H1 (cell line): Measurements from ENCODE around the gene RHBDD2. TPM values are rescaled to one million over a fixed set of nuclear protein-coding genes. Genes with fewer than 3 reads are reported as not detected.

ENCODE experiments used
- CHD1 ChIP-seq: IDR thresholded peaks from 2 replicates; pipeline ENCODE4 v1.6.1; 2012; ENCODE audit warnings: low read depth, low read length, improper control_type of control experiment
- KDM5A ChIP-seq: fragments of 200-600 bp; IDR thresholded peaks from 2 replicates; pipeline ENCODE4 v1.7.1; 2012; ENCODE audit warnings: mild to moderate bottlenecking, low read length, inconsistent platforms, mixed read lengths
- NRF1 ChIP-seq: IDR thresholded peaks from 2 replicates; pipeline ENCODE4 v1.6.1; 2011; ENCODE audit warnings: mild to moderate bottlenecking, low read depth, low read length, improper control_type of control experiment
- PHF8 ChIP-seq: fragments of 200-600 bp; sonication (generic); conservative IDR thresholded peaks from 2 replicates; pipeline ENCODE4 v1.7.1; 2012; ENCODE audit warnings: low read depth, mild to moderate bottlenecking, inconsistent platforms, low read length, moderate library complexity
- POLR2A ChIP-seq, 2 experiments: IDR thresholded peaks; 1 replicate in 1 of 2; 2 replicates in 1 of 2; pipeline ENCODE4 v1.6.1; 2011; ENCODE audit warnings: low read depth in 2 of 2, low read length in 2 of 2, mild to moderate bottlenecking in 2 of 2; ENCODE audit errors: control extremely low read depth in 1 of 2
- SAP30 ChIP-seq: fragments of 300-600 bp; sonication (generic); IDR thresholded peaks from 2 replicates; pipeline ENCODE4 v1.7.1; 2012; ENCODE audit warnings: low read length, moderate library complexity, mild to moderate bottlenecking, inconsistent platforms; ENCODE audit not compliant: insufficient read depth, insufficient replicate concordance
- SP1 ChIP-seq: IDR thresholded peaks from 2 replicates; pipeline ENCODE4 v1.6.1; 2011; ENCODE audit warnings: low read depth, low read length
- SP2 ChIP-seq: IDR thresholded peaks from 2 replicates; pipeline ENCODE4 v1.6.1; 2012; ENCODE audit warnings: mild to moderate bottlenecking, low read length, inconsistent platforms
- TEAD4 ChIP-seq: IDR thresholded peaks from 2 replicates; pipeline ENCODE4 v1.6.1; 2012; ENCODE audit warnings: low read depth, low read length, inconsistent platforms, mixed read lengths
- YY1 ChIP-seq: IDR thresholded peaks from 2 replicates; pipeline ENCODE4 v1.6.1; 2011; ENCODE audit warnings: low read depth, mild to moderate bottlenecking, low read length
- polyA plus RNA-seq, 7 experiments: library from polyadenylated mRNA; depleted of rRNA in 3 of 7; stranded (reverse) in 5 of 7; unstranded in 2 of 7; fragments of >200 nt in 5 of 7; fragments of 200-250 nt in 2 of 7; gene quantifications; 1 replicate in 5 of 7; 2 replicates in 1 of 7; 4 replicates in 1 of 7; pipeline versions ENCODE4 v1.2.1 to v1.2.3, GENCODE V29; 2011 to 2013; ENCODE audit warnings: missing spikeins in 2 of 7, mixed read lengths in 2 of 7
- total RNA-seq: library from RNA; stranded (reverse); fragmentation: NEBNext Ultra II Directional; extraction: Animal tissue kit (Norgen Biotek cat#: 25700); gene quantifications from 2 replicates; pipeline ENCODE4 v1.2.1, GENCODE V29; 2021
- TF ChIP-seq, protein P1 (sequence below): fragments of 300-600 bp; sonication (generic); IDR thresholded peaks from 2 replicates; pipeline ENCODE4 v1.7.1; 2012; ENCODE audit warnings: low read length, moderate library complexity, mild to moderate bottlenecking, inconsistent platforms; ENCODE audit not compliant: insufficient replicate concordance

RHBDD2 gene
- total and polyA plus RNA-seq, 2 of the 8 experiments (the other 6 are each of a cell fraction or from before 2014, with no cell fraction given) = 28.3 to 65.5 TPM

DNA sequence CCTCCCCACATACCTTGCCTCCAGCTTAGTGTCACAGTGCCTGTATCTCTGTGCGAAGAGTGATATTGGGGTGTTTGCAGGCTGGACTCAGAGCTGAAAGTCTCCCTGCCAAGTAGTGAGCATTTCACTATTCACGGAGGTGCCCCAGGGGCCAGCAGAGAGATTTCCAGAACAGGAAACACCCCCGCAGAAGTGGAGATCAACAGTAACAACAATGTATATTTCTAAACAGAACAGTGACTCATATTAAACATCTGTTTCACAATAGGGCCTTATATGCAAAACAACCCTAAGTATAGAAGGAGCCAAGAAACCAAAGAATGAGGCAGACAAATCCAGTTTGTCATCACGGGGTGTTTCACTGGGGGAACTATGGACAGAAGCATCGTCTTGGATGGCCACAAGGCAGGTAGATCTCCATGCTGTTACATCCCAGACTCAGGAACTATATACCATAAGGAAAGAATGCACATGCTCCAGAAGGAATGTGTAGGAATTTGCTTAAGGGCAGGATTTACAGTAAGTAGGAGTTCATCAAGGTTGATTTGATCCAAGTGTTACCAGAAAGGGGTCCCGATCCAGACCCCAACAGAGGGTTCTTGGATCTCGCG lies 35.9 kb upstream of the RHBDD2 start (continued):
- TF ChIP-seq, protein P1, sequence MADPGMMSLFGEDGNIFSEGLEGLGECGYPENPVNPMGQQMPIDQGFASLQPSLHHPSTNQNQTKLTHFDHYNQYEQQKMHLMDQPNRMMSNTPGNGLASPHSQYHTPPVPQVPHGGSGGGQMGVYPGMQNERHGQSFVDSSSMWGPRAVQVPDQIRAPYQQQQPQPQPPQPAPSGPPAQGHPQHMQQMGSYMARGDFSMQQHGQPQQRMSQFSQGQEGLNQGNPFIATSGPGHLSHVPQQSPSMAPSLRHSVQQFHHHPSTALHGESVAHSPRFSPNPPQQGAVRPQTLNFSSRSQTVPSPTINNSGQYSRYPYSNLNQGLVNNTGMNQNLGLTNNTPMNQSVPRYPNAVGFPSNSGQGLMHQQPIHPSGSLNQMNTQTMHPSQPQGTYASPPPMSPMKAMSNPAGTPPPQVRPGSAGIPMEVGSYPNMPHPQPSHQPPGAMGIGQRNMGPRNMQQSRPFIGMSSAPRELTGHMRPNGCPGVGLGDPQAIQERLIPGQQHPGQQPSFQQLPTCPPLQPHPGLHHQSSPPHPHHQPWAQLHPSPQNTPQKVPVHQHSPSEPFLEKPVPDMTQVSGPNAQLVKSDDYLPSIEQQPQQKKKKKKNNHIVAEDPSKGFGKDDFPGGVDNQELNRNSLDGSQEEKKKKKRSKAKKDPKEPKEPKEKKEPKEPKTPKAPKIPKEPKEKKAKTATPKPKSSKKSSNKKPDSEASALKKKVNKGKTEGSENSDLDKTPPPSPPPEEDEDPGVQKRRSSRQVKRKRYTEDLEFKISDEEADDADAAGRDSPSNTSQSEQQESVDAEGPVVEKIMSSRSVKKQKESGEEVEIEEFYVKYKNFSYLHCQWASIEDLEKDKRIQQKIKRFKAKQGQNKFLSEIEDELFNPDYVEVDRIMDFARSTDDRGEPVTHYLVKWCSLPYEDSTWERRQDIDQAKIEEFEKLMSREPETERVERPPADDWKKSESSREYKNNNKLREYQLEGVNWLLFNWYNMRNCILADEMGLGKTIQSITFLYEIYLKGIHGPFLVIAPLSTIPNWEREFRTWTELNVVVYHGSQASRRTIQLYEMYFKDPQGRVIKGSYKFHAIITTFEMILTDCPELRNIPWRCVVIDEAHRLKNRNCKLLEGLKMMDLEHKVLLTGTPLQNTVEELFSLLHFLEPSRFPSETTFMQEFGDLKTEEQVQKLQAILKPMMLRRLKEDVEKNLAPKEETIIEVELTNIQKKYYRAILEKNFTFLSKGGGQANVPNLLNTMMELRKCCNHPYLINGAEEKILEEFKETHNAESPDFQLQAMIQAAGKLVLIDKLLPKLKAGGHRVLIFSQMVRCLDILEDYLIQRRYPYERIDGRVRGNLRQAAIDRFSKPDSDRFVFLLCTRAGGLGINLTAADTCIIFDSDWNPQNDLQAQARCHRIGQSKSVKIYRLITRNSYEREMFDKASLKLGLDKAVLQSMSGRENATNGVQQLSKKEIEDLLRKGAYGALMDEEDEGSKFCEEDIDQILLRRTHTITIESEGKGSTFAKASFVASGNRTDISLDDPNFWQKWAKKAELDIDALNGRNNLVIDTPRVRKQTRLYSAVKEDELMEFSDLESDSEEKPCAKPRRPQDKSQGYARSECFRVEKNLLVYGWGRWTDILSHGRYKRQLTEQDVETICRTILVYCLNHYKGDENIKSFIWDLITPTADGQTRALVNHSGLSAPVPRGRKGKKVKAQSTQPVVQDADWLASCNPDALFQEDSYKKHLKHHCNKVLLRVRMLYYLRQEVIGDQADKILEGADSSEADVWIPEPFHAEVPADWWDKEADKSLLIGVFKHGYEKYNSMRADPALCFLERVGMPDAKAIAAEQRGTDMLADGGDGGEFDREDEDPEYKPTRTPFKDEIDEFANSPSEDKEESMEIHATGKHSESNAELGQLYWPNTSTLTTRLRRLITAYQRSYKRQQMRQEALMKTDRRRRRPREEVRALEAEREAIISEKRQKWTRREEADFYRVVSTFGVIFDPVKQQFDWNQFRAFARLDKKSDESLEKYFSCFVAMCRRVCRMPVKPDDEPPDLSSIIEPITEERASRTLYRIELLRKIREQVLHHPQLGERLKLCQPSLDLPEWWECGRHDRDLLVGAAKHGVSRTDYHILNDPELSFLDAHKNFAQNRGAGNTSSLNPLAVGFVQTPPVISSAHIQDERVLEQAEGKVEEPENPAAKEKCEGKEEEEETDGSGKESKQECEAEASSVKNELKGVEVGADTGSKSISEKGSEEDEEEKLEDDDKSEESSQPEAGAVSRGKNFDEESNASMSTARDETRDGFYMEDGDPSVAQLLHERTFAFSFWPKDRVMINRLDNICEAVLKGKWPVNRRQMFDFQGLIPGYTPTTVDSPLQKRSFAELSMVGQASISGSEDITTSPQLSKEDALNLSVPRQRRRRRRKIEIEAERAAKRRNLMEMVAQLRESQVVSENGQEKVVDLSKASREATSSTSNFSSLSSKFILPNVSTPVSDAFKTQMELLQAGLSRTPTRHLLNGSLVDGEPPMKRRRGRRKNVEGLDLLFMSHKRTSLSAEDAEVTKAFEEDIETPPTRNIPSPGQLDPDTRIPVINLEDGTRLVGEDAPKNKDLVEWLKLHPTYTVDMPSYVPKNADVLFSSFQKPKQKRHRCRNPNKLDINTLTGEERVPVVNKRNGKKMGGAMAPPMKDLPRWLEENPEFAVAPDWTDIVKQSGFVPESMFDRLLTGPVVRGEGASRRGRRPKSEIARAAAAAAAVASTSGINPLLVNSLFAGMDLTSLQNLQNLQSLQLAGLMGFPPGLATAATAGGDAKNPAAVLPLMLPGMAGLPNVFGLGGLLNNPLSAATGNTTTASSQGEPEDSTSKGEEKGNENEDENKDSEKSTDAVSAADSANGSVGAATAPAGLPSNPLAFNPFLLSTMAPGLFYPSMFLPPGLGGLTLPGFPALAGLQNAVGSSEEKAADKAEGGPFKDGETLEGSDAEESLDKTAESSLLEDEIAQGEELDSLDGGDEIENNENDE = no peak
- TF ChIP-seq POLR2A (IDR thresholded peaks at IDR 0.05; ENCODE audit: control extremely low read depth in 1 of 2, low read depth in 2 of 2, low read length in 2 of 2) (no peak; a peak in 1 of 3 replicates), KDM5A (no peak), NRF1 (no peak), SP2 (no peak), SAP30 (no peak), SP1 (no peak), PHF8 (no peak), TEAD4 (no peak), CHD1 (no peak), YY1 (no peak)
- TF ChIP-seq, all 59 proteins: peak for 0
